Renal cortex interstitium (tissue), 15 donors: ENCODE results near the gene FCHO1. TPM values are rescaled to one million over a fixed set of nuclear protein-coding genes. Genes with fewer than 3 reads are reported as not detected.

Experiments used
- DNase-seq, 11 donors: peaks; one replicate each; pipeline ENCODE4 v3.0.0-alpha.2; 2013; ENCODE audit warnings: low read depth in 9 of 11, low spot score in 4 of 11; ENCODE audit errors: extremely low read depth in 1 of 11
- long read RNA-seq, 16 experiments: transcript quantifications; one replicate each; lab custom pipeline, GENCODE V29; 2026
- polyA plus RNA-seq, 3 donors: library from polyadenylated mRNA; unstranded; fragments of 120-200 nt; gene quantifications; one replicate each; pipeline ENCODE4 v1.2.1, GENCODE V29; 2013; ENCODE audit not compliant: insufficient read length in 3 of 3

Gene FCHO1
- 1 to 10 TPM; 2.2 to 3.1 (median 2.4) TPM for polyA plus RNA-seq
- long read RNA-seq, donor 1, result 0 reads
- long read RNA-seq, donor 2, result 0 reads
- long read RNA-seq, donor 3, partial matches to known transcripts, result 0 of 1 reads
- long read RNA-seq, donor 3, other reads (novel, unspliced or antisense), result 0 of 1 reads
- long read RNA-seq, donor 4, result 0 reads
- long read RNA-seq, donor 5, partial matches to known transcripts, result 0 of 1 reads
- long read RNA-seq, donor 5, other reads (novel, unspliced or antisense), result 0 of 1 reads
- long read RNA-seq, donor 6, result 0 reads
- long read RNA-seq, donor 7, result 0 reads
- long read RNA-seq, donor 8, result 0 reads
- long read RNA-seq, donor 9, result 0 reads
- long read RNA-seq, donor 10, result 0 reads
- long read RNA-seq, donor 11, result 0 reads
- long read RNA-seq, donor 12, result 0 reads
- long read RNA-seq, donor 13, partial matches to known transcripts, result 0 of 1 reads
- long read RNA-seq, donor 13, other reads (novel, unspliced or antisense), result 0 of 1 reads
- long read RNA-seq, donor 14, result 0 reads
- long read RNA-seq, donor 15, result 0 reads
- long read RNA-seq, donor 16, partial matches to known transcripts, result 0 of 1 reads
- long read RNA-seq, donor 16, other reads (novel, unspliced or antisense), result 0 of 1 reads

GRCh38 chr19:17751103-17751911 lies at the start of gene FCHO1:
Gene FCHO1, plus strand, starts transcription at chr19:17751477. Its CDS starts 3,688 bp downstream, at chr19:17755165.
- no peak for DNase-seq

- no peak for DNase-seq
Measured at GRCh38 chr19:17703824-17704463, 47.3 kb upstream of the FCHO1 start.

GRCh38 chr19:17706750-17707181 lies 44.5 kb upstream of the FCHO1 start:
- DNase-seq, result no peak

GRCh38 chr19:17711851-17712250 lies 39.4 kb upstream of the FCHO1 start:
- no peak for DNase-seq

- DNase-seq, result no peak
Measured at GRCh38 chr19:17716309-17716929, 34.9 kb upstream of the FCHO1 start.

GRCh38 chr19:17718550-17718946 lies 32.7 kb upstream of the FCHO1 start:
- DNase-seq, result no peak

- DNase-seq, result peak in 7 of 11 donors; percentile 32 to 58 (median 51)
Measured at GRCh38 chr19:17718947-17719711, 32.1 kb upstream of the FCHO1 start, which contains the start of gene MAP1S. Gene MAP1S, plus strand, starts transcription at chr19:17719480. Its CDS starts 23 bp downstream, at chr19:17719503.

GRCh38 chr19:17719730-17720400 lies 31.4 kb upstream of the FCHO1 start:
- no peak for DNase-seq

- DNase-seq, result no peak
Measured at GRCh38 chr19:17720440-17720839, 30.8 kb upstream of the FCHO1 start.

- DNase-seq, result no peak
Measured at GRCh38 chr19:17721111-17721628, 30.1 kb upstream of the FCHO1 start.

- DNase-seq, result no peak
Measured at GRCh38 chr19:17721821-17722220, 29.5 kb upstream of the FCHO1 start.

GRCh38 chr19:17722655-17723240 lies 28.5 kb upstream of the FCHO1 start:
- no peak for DNase-seq

GRCh38 chr19:17724655-17725054 lies 26.6 kb upstream of the FCHO1 start:
- no peak for DNase-seq

- no peak for DNase-seq
Measured at GRCh38 chr19:17725422-17726078, 25.7 kb upstream of the FCHO1 start.

- DNase-seq, result no peak
Measured at GRCh38 chr19:17726136-17726741, 25.0 kb upstream of the FCHO1 start.
